HEK293 (cell line): ENCODE measurements around the gene ZNF19.

ENCODE experiments used
- BCL11A ChIP-seq: fragments of 450-650 bp; formaldehyde crosslinking; IDR thresholded peaks from 2 replicates; pipeline ENCODE4 v1.5.1; 2016; ENCODE audit warnings: low read depth, missing biosample characterization, missing genetic modification characterization
- CTCF ChIP-seq: fragments of 450-650 bp; formaldehyde crosslinking; IDR thresholded peaks from 2 replicates; pipeline ENCODE4 v1.5.1; 2016; ENCODE audit warnings: missing biosample characterization, missing genetic modification characterization
- GLIS1 ChIP-seq: fragments of 450-650 bp; formaldehyde crosslinking; IDR thresholded peaks from 2 replicates; pipeline ENCODE4 v1.5.1; 2016; ENCODE audit warnings: missing biosample characterization, missing genetic modification characterization
- INSM2 ChIP-seq: fragments of 450-650 bp; formaldehyde crosslinking; IDR thresholded peaks from 2 replicates; pipeline ENCODE4 v1.5.1; 2016; ENCODE audit warnings: missing biosample characterization, missing genetic modification characterization
- PATZ1 ChIP-seq: fragments of 450-650 bp; formaldehyde crosslinking; IDR thresholded peaks from 2 replicates; pipeline ENCODE4 v1.5.1; 2016; ENCODE audit warnings: missing biosample characterization, missing genetic modification characterization
- RBAK ChIP-seq: fragments of 450-650 bp; formaldehyde crosslinking; IDR thresholded peaks from 2 replicates; pipeline ENCODE4 v1.5.1; 2016; ENCODE audit warnings: missing biosample characterization, missing genetic modification characterization
- REPIN1 ChIP-seq: fragments of 450-650 bp; formaldehyde crosslinking; IDR thresholded peaks from 2 replicates; pipeline ENCODE4 v1.5.1; 2017; ENCODE audit warnings: missing biosample characterization, missing genetic modification characterization, low read depth
- SCRT2 ChIP-seq: fragments of 450-650 bp; formaldehyde crosslinking; IDR thresholded peaks from 2 replicates; pipeline ENCODE4 v1.5.1; 2016; ENCODE audit warnings: missing biosample characterization, missing genetic modification characterization
- SP3 ChIP-seq: fragments of 450-650 bp; formaldehyde crosslinking; IDR thresholded peaks from 2 replicates; pipeline ENCODE4 v1.5.1; 2016; ENCODE audit warnings: missing biosample characterization, missing genetic modification characterization
- ZBTB21 ChIP-seq: fragments of 450-650 bp; formaldehyde crosslinking; IDR thresholded peaks from 2 replicates; pipeline ENCODE4 v1.5.1; 2017; ENCODE audit warnings: missing biosample characterization, missing genetic modification characterization
- ZFP69B ChIP-seq: fragments of 450-650 bp; formaldehyde crosslinking; IDR thresholded peaks from 2 replicates; pipeline ENCODE4 v1.5.1; 2016; ENCODE audit warnings: missing biosample characterization, missing genetic modification characterization
- ZIC2 ChIP-seq: fragments of 450-650 bp; formaldehyde crosslinking; IDR thresholded peaks from 2 replicates; pipeline ENCODE4 v1.5.1; 2016; ENCODE audit warnings: missing biosample characterization, missing genetic modification characterization
- ZNF202 ChIP-seq: fragments of 450-650 bp; formaldehyde crosslinking; IDR thresholded peaks from 2 replicates; pipeline ENCODE4 v1.5.1; 2016; ENCODE audit warnings: missing biosample characterization, missing genetic modification characterization, borderline replicate concordance
- ZNF211 ChIP-seq: fragments of 450-650 bp; formaldehyde crosslinking; IDR thresholded peaks from 2 replicates; pipeline ENCODE4 v1.5.1; 2016; ENCODE audit warnings: low read depth, missing biosample characterization, missing genetic modification characterization
- ZNF248 ChIP-seq: fragments of 450-650 bp; formaldehyde crosslinking; IDR thresholded peaks from 2 replicates; pipeline ENCODE4 v1.5.1; 2017; ENCODE audit warnings: missing biosample characterization, missing genetic modification characterization
- ZNF362 ChIP-seq: fragments of 450-650 bp; formaldehyde crosslinking; IDR thresholded peaks from 2 replicates; pipeline ENCODE4 v1.5.1; 2016; ENCODE audit warnings: missing biosample characterization, missing genetic modification characterization
- ZNF473 ChIP-seq: fragments of 450-650 bp; formaldehyde crosslinking; IDR thresholded peaks from 2 replicates; pipeline ENCODE4 v1.5.1; 2017; ENCODE audit warnings: missing biosample characterization, missing genetic modification characterization
- ZNF501 ChIP-seq: fragments of 450-650 bp; formaldehyde crosslinking; IDR thresholded peaks from 2 replicates; pipeline ENCODE4 v1.5.1; 2016; ENCODE audit warnings: missing biosample characterization, missing genetic modification characterization
- ZNF510 ChIP-seq: fragments of 450-650 bp; formaldehyde crosslinking; IDR thresholded peaks from 2 replicates; pipeline ENCODE4 v1.5.1; 2018; ENCODE audit warnings: mild to moderate bottlenecking, missing genetic modification characterization, missing biosample characterization; ENCODE audit not compliant: insufficient replicate concordance
- ZNF580 ChIP-seq: fragments of 450-650 bp; formaldehyde crosslinking; IDR thresholded peaks from 2 replicates; pipeline ENCODE4 v1.5.1; 2016; ENCODE audit warnings: missing biosample characterization, missing genetic modification characterization
- ZNF585B ChIP-seq: fragments of 450-650 bp; formaldehyde crosslinking; IDR thresholded peaks from 2 replicates; pipeline ENCODE4 v1.5.1; 2016; ENCODE audit warnings: missing biosample characterization, missing genetic modification characterization
- ZNF600 ChIP-seq: fragments of 450-650 bp; formaldehyde crosslinking; IDR thresholded peaks from 2 replicates; pipeline ENCODE4 v1.5.1; 2016; ENCODE audit warnings: missing biosample characterization, missing genetic modification characterization
- ZNF76 ChIP-seq: fragments of 450-650 bp; formaldehyde crosslinking; IDR thresholded peaks from 2 replicates; pipeline ENCODE4; 2016; ENCODE audit warnings: low read depth, missing biosample characterization, missing genetic modification characterization, borderline replicate concordance
- ZNF777 ChIP-seq: fragments of 450-650 bp; formaldehyde crosslinking; IDR thresholded peaks from 2 replicates; pipeline ENCODE4 v1.5.1; 2017; ENCODE audit warnings: missing biosample characterization, missing genetic modification characterization, borderline replicate concordance
- ZNF785 ChIP-seq: fragments of 450-650 bp; formaldehyde crosslinking; IDR thresholded peaks from 2 replicates; pipeline ENCODE4 v1.5.1; 2016; ENCODE audit warnings: missing biosample characterization, missing genetic modification characterization

Gene ZNF19

GRCh38 chr16:71426069-71426879 is 62.9 kb downstream of the ZNF19 start (continued):
- TF ChIP-seq RBAK: no peak
- no peak; the same call in 1 of the 2 replicates for TF ChIP-seq ZNF777 (tag by site-specific recombination)
- no peak for TF ChIP-seq ZNF211 (tag by site-specific recombination)
- TF ChIP-seq INSM2: 0 out of 2 replicates have a peak, but pooled peaks have one; percentile 47
- peak; percentile 50; the same call in 1 of the 2 replicates for TF ChIP-seq REPIN1
- peak; percentile 93 for TF ChIP-seq ZNF600 (tag by site-specific recombination)
- peak; percentile 63 for TF ChIP-seq SCRT2 (tag by site-specific recombination)
- no peak for TF ChIP-seq ZNF248 (tag by site-specific recombination)
- TF ChIP-seq BCL11A (tag by site-specific recombination): peak; percentile 99
- peak; percentile 82 for TF ChIP-seq ZFP69B (tag by site-specific recombination)
- peak; percentile 86 for TF ChIP-seq ZNF580 (tag by site-specific recombination)
- peak; percentile 88 for TF ChIP-seq ZNF76 (tag by site-specific recombination)
- peak; percentile 91 for TF ChIP-seq ZNF501 (tag by site-specific recombination)
- peak; percentile 74 for TF ChIP-seq ZIC2 (tag by site-specific recombination)
- no peak; the same call in 1 of the 2 replicates for TF ChIP-seq GLIS1 (tag by site-specific recombination)
- TF ChIP-seq ZNF202: no peak
- peak; percentile 64 for TF ChIP-seq ZNF510 (tag by site-specific recombination)
- TF ChIP-seq ZNF473 (tag by site-specific recombination): no peak
- peak; percentile 61; the same call in 1 of the 2 replicates for TF ChIP-seq ZNF785 (tag by site-specific recombination)
- TF ChIP-seq PATZ1 (tag by site-specific recombination): peak; percentile 63
- 0 out of 2 replicates have a peak, but pooled peaks have one; percentile 17 for TF ChIP-seq CTCF (tag by site-specific recombination)
- peak; percentile 15; the same call in 1 of the 2 replicates for TF ChIP-seq ZNF362
- TF ChIP-seq ZBTB21 (tag by site-specific recombination): peak; percentile 78
- no peak for TF ChIP-seq ZNF585B (tag by site-specific recombination)
- peak; percentile 60 for TF ChIP-seq SP3
